A549 treated with RU486 at 1 μM for 4 hours (cell line): ENCODE data around the gene OR2AT4. TPM values are rescaled to one million over a fixed set of nuclear protein-coding genes. Genes with fewer than 3 reads are reported as not detected.

Source experiments
- total RNA-seq: library from RNA; stranded (reverse); fragments of 200-300 nt; extraction: Qiagen RNA extraction; gene quantifications from 5 replicates; pipeline ENCODE4 v1.2.3, GENCODE V29; 2022; ENCODE audit warnings: low read depth

OR2AT4 gene
- total RNA-seq = not detected in 5 replicates

GRCh38 chr11:75096456-75097172, at the start of gene OR2AT4:
TSS of gene OR2AT4 (minus strand) at chr11:75096876.

Other genes starting within 250 kb of the OR2AT4 start
- 4.4 to 6.1 TPM (median 5.8 TPM) in 5 replicates for gene XRRA1, start 147.8 kb downstream of the OR2AT4 start, total RNA-seq
- gene SPCS2, start 147.6 kb downstream of the OR2AT4 start, total RNA-seq = 205 to 286 TPM (median 250 TPM) in 5 replicates
- 3.1 to 4.3 TPM (median 4.2 TPM) in 5 replicates for gene NEU3, start 107.9 kb downstream of the OR2AT4 start, total RNA-seq
- 3.2 to 4.0 TPM (median 3.4 TPM) in 5 replicates for gene SLCO2B1, start 54.2 kb upstream of the OR2AT4 start, total RNA-seq
- 0.15 to 0.23 TPM (median 0.19 TPM) in 5 replicates for gene TPBGL, start 143.9 kb upstream of the OR2AT4 start, total RNA-seq